HEK293 (cell line): Measurements from ENCODE around the gene RAB11FIP3.

Source experiments
- CTCF ChIA-PET: fragments of 350-600 bp; formaldehyde crosslinking; extraction: SDS; loops from one replicate; lab custom pipeline; 2021; ENCODE audit warnings: antibody characterized with exemption; lab: Yijun Ruan, JAX
- POLR2A ChIA-PET: fragments of 300-600 bp; formaldehyde crosslinking; extraction: SDS; loops from one replicate; lab custom pipeline; 2020; ENCODE audit warnings: antibody characterized with exemption, inconsistent platforms; lab: Yijun Ruan, JAX
- H3K27ac ChIP-seq: fragments of 200-500 bp; sonication (Bioruptor generic); 2 replicates; pipeline ENCODE4 v1.5.1; 2014; ENCODE audit warnings: low read depth, low read length, control low read depth, inconsistent platforms; ENCODE audit errors: extremely low read depth
- H3K36me3 ChIP-seq, 2 experiments: fragments of 200-500 bp in 1 of 2; sonication (Bioruptor generic) in 1 of 2; 1 replicate in 1 of 2; 2 replicates in 1 of 2; pipeline ENCODE4 v1.5.1; 2014 to 2017; ENCODE audit warnings: inconsistent platforms in 2 of 2, low read length in 2 of 2; ENCODE audit not compliant: control insufficient read depth in 2 of 2, insufficient read depth in 1 of 2
- H3K4me1 ChIP-seq: fragments of 200-500 bp; sonication (Bioruptor generic); 2 replicates; pipeline ENCODE4 v1.5.1; 2014; ENCODE audit warnings: mild to moderate bottlenecking, low read length, inconsistent platforms; ENCODE audit not compliant: control insufficient read depth, insufficient read depth
- H3K4me3 ChIP-seq: 2 replicates; pipeline ENCODE4 v1.5.1; 2011; ENCODE audit warnings: low read depth, mild to moderate bottlenecking, control low read depth, low read length, moderate library complexity
- H3K9me3 ChIP-seq: fragments of 200-500 bp; sonication (Bioruptor generic); 2 replicates; pipeline ENCODE4 v1.5.1; 2014; ENCODE audit warnings: low read depth, low read length, inconsistent platforms; ENCODE audit not compliant: control insufficient read depth, insufficient read depth
- EGR2 ChIP-seq: fragments of 450-650 bp; formaldehyde crosslinking; IDR thresholded peaks from 2 replicates; pipeline ENCODE4 v1.5.1; 2016; ENCODE audit warnings: low read depth, missing biosample characterization, missing genetic modification characterization
- SP7 ChIP-seq: fragments of 450-650 bp; formaldehyde crosslinking; IDR thresholded peaks from 2 replicates; pipeline ENCODE4 v1.5.1; 2016; ENCODE audit warnings: missing biosample characterization, missing genetic modification characterization
- ZBTB20 ChIP-seq: fragments of 450-650 bp; formaldehyde crosslinking; IDR thresholded peaks from 2 replicates; pipeline ENCODE4 v1.5.1; 2016; ENCODE audit warnings: missing biosample characterization, missing genetic modification characterization
- ZBTB8A ChIP-seq: fragments of 450-650 bp; formaldehyde crosslinking; IDR thresholded peaks from 2 replicates; pipeline ENCODE4 v1.5.1; 2016; ENCODE audit warnings: missing biosample characterization, missing genetic modification characterization
- ZEB2 ChIP-seq: fragments of 450-650 bp; formaldehyde crosslinking; IDR thresholded peaks from 2 replicates; pipeline ENCODE4 v1.5.1; 2016; ENCODE audit warnings: missing biosample characterization, missing genetic modification characterization
- ZIC2 ChIP-seq: fragments of 450-650 bp; formaldehyde crosslinking; IDR thresholded peaks from 2 replicates; pipeline ENCODE4 v1.5.1; 2016; ENCODE audit warnings: missing biosample characterization, missing genetic modification characterization
- ZNF175 ChIP-seq: fragments of 450-650 bp; formaldehyde crosslinking; IDR thresholded peaks from 2 replicates; pipeline ENCODE4 v1.5.1; 2016; ENCODE audit warnings: missing biosample characterization, missing genetic modification characterization
- ZNF211 ChIP-seq: fragments of 450-650 bp; formaldehyde crosslinking; IDR thresholded peaks from 2 replicates; pipeline ENCODE4 v1.5.1; 2016; ENCODE audit warnings: low read depth, missing biosample characterization, missing genetic modification characterization
- ZNF660 ChIP-seq: fragments of 450-650 bp; IDR thresholded peaks from 2 replicates; pipeline ENCODE4 v1.5.1; 2018; ENCODE audit warnings: missing biosample characterization, mild to moderate bottlenecking, missing genetic modification characterization
- ZNF747 ChIP-seq: fragments of 450-650 bp; formaldehyde crosslinking; IDR thresholded peaks from 2 replicates; pipeline ENCODE4 v1.5.1; 2016; ENCODE audit warnings: missing biosample characterization, missing genetic modification characterization
- ZNF837 ChIP-seq: fragments of 450-650 bp; formaldehyde crosslinking; IDR thresholded peaks from 2 replicates; pipeline ENCODE4 v1.5.1; 2016; ENCODE audit warnings: missing biosample characterization, missing genetic modification characterization
- TF ChIP-seq, protein P1 (sequence below): IDR thresholded peaks from 2 replicates; pipeline ENCODE4 v1.6.1; 2011; ENCODE audit warnings: mild to moderate bottlenecking, low read depth, low read length, borderline replicate concordance
- TF ChIP-seq, protein P2 (sequence below): fragments of 450-650 bp; formaldehyde crosslinking; IDR thresholded peaks from 2 replicates; pipeline ENCODE4 v1.5.1; 2016; ENCODE audit warnings: missing biosample characterization, missing genetic modification characterization
- TF ChIP-seq, protein P3 (sequence below): fragments of 450-650 bp; formaldehyde crosslinking; optimal IDR thresholded peaks from 2 replicates; pipeline ENCODE3; 2016; ENCODE audit warnings: missing biosample characterization, mild to moderate bottlenecking, missing genetic modification characterization
- TF ChIP-seq, protein P4 (sequence below): fragments of 450-650 bp; formaldehyde crosslinking; IDR thresholded peaks from 2 replicates; pipeline ENCODE4 v1.5.1; 2017; ENCODE audit warnings: missing biosample characterization, missing genetic modification characterization
- TF ChIP-seq, protein P5 (sequence below): fragments of 450-650 bp; formaldehyde crosslinking; IDR thresholded peaks from 2 replicates; pipeline ENCODE4 v1.5.1; 2016; ENCODE audit warnings: missing biosample characterization, missing genetic modification characterization
- TF ChIP-seq, protein P6 (sequence below): fragments of 450-650 bp; formaldehyde crosslinking; IDR thresholded peaks from 2 replicates; pipeline ENCODE4 v1.5.1; 2017; ENCODE audit warnings: missing biosample characterization, missing genetic modification characterization
- TF ChIP-seq, protein P7 (sequence below): fragments of 450-650 bp; formaldehyde crosslinking; IDR thresholded peaks from 2 replicates; pipeline ENCODE4 v1.5.1; 2016; ENCODE audit warnings: missing biosample characterization, missing genetic modification characterization, borderline replicate concordance

The RAB11FIP3 gene

DNA sequence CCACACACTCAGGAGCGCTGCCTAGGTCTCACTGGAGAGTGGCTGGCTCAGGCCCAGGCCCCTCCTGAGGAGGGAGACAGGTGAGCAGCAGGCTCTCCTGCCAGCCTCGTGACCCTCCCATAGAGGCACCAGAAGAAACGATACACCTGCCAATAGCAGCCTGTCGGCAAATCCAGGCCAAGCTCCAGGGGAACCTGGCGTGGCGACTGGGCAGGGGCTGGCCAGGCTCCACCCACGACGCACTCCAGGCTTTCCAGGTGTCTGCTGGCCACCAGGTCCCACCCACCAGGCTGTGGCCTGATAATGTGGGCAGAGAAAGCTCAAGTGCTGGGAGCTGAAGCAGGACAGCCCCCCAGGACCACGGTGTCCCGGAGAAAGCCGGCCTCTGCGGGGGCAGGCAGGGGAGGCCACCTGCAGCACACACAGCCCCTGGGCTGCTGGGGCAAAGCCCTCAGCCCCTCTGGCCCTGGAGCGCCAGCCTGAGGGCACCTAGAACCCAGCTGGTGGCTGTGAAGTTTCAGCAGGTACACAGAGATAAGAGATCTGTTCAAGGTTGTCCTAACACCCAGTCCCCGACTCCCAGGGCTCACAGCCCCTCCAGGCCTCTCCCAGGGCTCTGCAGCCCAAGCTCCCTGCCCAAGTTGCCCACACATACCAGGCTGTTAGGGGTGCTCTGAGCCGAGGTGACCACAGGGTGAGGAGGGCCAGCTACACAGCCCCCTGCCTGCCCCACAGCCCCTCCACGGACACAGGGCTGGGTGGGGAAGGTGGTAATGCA, 46.1 kb upstream of the RAB11FIP3 start:
- ChIA-PET CTCF (interaction anchor here (1.0 kb wide), 1 partner anchor 9 kb away, joined by 3 read pairs; the partner anchor contains the start of gene MRPL28), POLR2A (interaction anchor here (0.6 to 1.1 kb wide), 2 partner anchors 9 to 70 kb away, joined by 3 read pairs; partner anchors contain the start of gene MRPL28)
- H3K4me1 ChIP-seq: no peaks in the 10 kb centered on the region
- H3K9me3 ChIP-seq: no peaks in the 10 kb centered on the region
- no peak overlapping the region for H3K27ac ChIP-seq
- TF ChIP-seq ZEB2 (tag by site-specific recombination): no peak
- no peak for TF ChIP-seq ZNF747 (tag by site-specific recombination)
- TF ChIP-seq, protein P1, sequence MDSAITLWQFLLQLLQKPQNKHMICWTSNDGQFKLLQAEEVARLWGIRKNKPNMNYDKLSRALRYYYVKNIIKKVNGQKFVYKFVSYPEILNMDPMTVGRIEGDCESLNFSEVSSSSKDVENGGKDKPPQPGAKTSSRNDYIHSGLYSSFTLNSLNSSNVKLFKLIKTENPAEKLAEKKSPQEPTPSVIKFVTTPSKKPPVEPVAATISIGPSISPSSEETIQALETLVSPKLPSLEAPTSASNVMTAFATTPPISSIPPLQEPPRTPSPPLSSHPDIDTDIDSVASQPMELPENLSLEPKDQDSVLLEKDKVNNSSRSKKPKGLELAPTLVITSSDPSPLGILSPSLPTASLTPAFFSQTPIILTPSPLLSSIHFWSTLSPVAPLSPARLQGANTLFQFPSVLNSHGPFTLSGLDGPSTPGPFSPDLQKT: no peak
- TF ChIP-seq ZNF837 (tag by site-specific recombination): no peak
- TF ChIP-seq, protein P2, sequence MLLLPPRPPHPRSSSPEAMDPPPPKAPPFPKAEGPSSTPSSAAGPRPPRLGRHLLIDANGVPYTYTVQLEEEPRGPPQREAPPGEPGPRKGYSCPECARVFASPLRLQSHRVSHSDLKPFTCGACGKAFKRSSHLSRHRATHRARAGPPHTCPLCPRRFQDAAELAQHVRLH (tag by site-specific recombination): no peak
- peak; percentile 44 for TF ChIP-seq ZBTB8A (tag by site-specific recombination)
- TF ChIP-seq, protein P3, sequence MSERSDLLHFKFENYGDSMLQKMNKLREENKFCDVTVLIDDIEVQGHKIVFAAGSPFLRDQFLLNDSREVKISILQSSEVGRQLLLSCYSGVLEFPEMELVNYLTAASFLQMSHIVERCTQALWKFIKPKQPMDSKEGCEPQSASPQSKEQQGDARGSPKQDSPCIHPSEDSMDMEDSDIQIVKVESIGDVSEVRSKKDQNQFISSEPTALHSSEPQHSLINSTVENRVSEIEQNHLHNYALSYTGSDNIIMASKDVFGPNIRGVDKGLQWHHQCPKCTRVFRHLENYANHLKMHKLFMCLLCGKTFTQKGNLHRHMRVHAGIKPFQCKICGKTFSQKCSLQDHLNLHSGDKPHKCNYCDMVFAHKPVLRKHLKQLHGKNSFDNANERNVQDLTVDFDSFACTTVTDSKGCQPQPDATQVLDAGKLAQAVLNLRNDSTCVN (tag by site-specific recombination): no peak
- no peak for TF ChIP-seq ZBTB20
- TF ChIP-seq, protein P4, sequence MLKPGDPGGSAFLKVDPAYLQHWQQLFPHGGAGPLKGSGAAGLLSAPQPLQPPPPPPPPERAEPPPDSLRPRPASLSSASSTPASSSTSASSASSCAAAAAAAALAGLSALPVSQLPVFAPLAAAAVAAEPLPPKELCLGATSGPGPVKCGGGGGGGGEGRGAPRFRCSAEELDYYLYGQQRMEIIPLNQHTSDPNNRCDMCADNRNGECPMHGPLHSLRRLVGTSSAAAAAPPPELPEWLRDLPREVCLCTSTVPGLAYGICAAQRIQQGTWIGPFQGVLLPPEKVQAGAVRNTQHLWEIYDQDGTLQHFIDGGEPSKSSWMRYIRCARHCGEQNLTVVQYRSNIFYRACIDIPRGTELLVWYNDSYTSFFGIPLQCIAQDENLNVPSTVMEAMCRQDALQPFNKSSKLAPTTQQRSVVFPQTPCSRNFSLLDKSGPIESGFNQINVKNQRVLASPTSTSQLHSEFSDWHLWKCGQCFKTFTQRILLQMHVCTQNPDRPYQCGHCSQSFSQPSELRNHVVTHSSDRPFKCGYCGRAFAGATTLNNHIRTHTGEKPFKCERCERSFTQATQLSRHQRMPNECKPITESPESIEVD: no peak
- TF ChIP-seq ZNF175 (tag by site-specific recombination): no peak
- TF ChIP-seq, protein P5, sequence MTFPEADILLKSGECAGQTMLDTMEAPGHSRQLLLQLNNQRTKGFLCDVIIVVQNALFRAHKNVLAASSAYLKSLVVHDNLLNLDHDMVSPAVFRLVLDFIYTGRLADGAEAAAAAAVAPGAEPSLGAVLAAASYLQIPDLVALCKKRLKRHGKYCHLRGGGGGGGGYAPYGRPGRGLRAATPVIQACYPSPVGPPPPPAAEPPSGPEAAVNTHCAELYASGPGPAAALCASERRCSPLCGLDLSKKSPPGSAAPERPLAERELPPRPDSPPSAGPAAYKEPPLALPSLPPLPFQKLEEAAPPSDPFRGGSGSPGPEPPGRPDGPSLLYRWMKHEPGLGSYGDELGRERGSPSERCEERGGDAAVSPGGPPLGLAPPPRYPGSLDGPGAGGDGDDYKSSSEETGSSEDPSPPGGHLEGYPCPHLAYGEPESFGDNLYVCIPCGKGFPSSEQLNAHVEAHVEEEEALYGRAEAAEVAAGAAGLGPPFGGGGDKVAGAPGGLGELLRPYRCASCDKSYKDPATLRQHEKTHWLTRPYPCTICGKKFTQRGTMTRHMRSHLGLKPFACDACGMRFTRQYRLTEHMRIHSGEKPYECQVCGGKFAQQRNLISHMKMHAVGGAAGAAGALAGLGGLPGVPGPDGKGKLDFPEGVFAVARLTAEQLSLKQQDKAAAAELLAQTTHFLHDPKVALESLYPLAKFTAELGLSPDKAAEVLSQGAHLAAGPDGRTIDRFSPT: peak; percentile 59; the same call in 1 of the 2 replicates
- peak; percentile 9; the same call in 1 of the 2 replicates for TF ChIP-seq ZIC2 (tag by site-specific recombination)
- TF ChIP-seq ZNF211 (tag by site-specific recombination): no peak
- TF ChIP-seq, protein P6, sequence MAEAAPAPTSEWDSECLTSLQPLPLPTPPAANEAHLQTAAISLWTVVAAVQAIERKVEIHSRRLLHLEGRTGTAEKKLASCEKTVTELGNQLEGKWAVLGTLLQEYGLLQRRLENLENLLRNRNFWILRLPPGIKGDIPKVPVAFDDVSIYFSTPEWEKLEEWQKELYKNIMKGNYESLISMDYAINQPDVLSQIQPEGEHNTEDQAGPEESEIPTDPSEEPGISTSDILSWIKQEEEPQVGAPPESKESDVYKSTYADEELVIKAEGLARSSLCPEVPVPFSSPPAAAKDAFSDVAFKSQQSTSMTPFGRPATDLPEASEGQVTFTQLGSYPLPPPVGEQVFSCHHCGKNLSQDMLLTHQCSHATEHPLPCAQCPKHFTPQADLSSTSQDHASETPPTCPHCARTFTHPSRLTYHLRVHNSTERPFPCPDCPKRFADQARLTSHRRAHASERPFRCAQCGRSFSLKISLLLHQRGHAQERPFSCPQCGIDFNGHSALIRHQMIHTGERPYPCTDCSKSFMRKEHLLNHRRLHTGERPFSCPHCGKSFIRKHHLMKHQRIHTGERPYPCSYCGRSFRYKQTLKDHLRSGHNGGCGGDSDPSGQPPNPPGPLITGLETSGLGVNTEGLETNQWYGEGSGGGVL (tag by site-specific recombination): no peak
- TF ChIP-seq ZNF660 (tag by site-specific recombination): no peak
- peak; percentile 32 for TF ChIP-seq EGR2
- TF ChIP-seq, protein P7, sequence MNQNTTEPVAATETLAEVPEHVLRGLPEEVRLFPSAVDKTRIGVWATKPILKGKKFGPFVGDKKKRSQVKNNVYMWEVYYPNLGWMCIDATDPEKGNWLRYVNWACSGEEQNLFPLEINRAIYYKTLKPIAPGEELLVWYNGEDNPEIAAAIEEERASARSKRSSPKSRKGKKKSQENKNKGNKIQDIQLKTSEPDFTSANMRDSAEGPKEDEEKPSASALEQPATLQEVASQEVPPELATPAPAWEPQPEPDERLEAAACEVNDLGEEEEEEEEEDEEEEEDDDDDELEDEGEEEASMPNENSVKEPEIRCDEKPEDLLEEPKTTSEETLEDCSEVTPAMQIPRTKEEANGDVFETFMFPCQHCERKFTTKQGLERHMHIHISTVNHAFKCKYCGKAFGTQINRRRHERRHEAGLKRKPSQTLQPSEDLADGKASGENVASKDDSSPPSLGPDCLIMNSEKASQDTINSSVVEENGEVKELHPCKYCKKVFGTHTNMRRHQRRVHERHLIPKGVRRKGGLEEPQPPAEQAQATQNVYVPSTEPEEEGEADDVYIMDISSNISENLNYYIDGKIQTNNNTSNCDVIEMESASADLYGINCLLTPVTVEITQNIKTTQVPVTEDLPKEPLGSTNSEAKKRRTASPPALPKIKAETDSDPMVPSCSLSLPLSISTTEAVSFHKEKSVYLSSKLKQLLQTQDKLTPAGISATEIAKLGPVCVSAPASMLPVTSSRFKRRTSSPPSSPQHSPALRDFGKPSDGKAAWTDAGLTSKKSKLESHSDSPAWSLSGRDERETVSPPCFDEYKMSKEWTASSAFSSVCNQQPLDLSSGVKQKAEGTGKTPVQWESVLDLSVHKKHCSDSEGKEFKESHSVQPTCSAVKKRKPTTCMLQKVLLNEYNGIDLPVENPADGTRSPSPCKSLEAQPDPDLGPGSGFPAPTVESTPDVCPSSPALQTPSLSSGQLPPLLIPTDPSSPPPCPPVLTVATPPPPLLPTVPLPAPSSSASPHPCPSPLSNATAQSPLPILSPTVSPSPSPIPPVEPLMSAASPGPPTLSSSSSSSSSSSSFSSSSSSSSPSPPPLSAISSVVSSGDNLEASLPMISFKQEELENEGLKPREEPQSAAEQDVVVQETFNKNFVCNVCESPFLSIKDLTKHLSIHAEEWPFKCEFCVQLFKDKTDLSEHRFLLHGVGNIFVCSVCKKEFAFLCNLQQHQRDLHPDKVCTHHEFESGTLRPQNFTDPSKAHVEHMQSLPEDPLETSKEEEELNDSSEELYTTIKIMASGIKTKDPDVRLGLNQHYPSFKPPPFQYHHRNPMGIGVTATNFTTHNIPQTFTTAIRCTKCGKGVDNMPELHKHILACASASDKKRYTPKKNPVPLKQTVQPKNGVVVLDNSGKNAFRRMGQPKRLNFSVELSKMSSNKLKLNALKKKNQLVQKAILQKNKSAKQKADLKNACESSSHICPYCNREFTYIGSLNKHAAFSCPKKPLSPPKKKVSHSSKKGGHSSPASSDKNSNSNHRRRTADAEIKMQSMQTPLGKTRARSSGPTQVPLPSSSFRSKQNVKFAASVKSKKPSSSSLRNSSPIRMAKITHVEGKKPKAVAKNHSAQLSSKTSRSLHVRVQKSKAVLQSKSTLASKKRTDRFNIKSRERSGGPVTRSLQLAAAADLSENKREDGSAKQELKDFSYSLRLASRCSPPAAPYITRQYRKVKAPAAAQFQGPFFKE (tag by site-specific recombination): no peak
- TF ChIP-seq SP7: no peak
- no peak overlapping the region for H3K4me3 ChIP-seq
- peaks cover 0 to 29% of the 10 kb centered on the region in 2 experiments; a peak in 1 of 3 replicates for H3K36me3 ChIP-seq
